Endothelial cell (in vitro differentiated cells): Measurements from ENCODE around the gene ARFRP1. TPM values are rescaled to one million over a fixed set of nuclear protein-coding genes. Genes with fewer than 3 reads are reported as not detected.
A peak's percentile ranks its signal among the peaks of the same experiment; 100 is the strongest.
"Not testable (repeated sequence)": the region's sequence is repeated elsewhere in the genome, so short reads cannot be mapped to it uniquely, and the experiment has no call there.

Experiments
- DNase-seq: peaks from one replicate; pipeline ENCODE4 v3.0.0; 2021; ENCODE audit warnings: low spot score
- H3K27ac Mint-ChIP-seq: one replicate; pipeline ENCODE4 v1.8.0; 2021; ENCODE audit warnings: mixed read lengths, inconsistent platforms; ENCODE audit not compliant: unreplicated experiment
- H3K27me3 Mint-ChIP-seq: one replicate; pipeline ENCODE4 v1.8.0; 2021; ENCODE audit warnings: mild to moderate bottlenecking, moderate library complexity, mixed read lengths, inconsistent platforms; ENCODE audit not compliant: unreplicated experiment
- H3K36me3 Mint-ChIP-seq: one replicate; pipeline ENCODE4 v1.8.0; 2021; ENCODE audit warnings: mild to moderate bottlenecking, low read depth, mixed read lengths, inconsistent platforms; ENCODE audit not compliant: unreplicated experiment
- H3K4me1 Mint-ChIP-seq: one replicate; pipeline ENCODE4 v1.8.0; 2021; ENCODE audit warnings: mild to moderate bottlenecking, mixed read lengths, inconsistent platforms; ENCODE audit not compliant: unreplicated experiment
- H3K4me3 Mint-ChIP-seq: one replicate; pipeline ENCODE4 v1.8.0; 2021; ENCODE audit warnings: mild to moderate bottlenecking, mixed read lengths, inconsistent platforms; ENCODE audit not compliant: unreplicated experiment
- H3K9me3 Mint-ChIP-seq: one replicate; pipeline ENCODE4 v1.8.0; 2021; ENCODE audit warnings: mixed read lengths, inconsistent platforms; ENCODE audit not compliant: unreplicated experiment
- total RNA-seq: library from RNA; stranded (reverse); fragmentation: NEBNext Ultra II Directional; extraction: Animal tissue kit (Norgen Biotek cat#: 25700); gene quantifications from one replicate; pipeline ENCODE4 v1.2.1, GENCODE V29; 2021; ENCODE audit not compliant: unreplicated experiment
- TF ChIP-seq, protein P1 (sequence below): fragments of 200-600 bp; sonication (generic); IDR thresholded peaks from one replicate; pipeline ENCODE4 v1.5.0; 2021; ENCODE audit warnings: antibody characterized with exemption; ENCODE audit not compliant: unreplicated experiment

ARFRP1 gene
- total RNA-seq, 1 donor from 2014 or later = 33.4 TPM

DNA sequence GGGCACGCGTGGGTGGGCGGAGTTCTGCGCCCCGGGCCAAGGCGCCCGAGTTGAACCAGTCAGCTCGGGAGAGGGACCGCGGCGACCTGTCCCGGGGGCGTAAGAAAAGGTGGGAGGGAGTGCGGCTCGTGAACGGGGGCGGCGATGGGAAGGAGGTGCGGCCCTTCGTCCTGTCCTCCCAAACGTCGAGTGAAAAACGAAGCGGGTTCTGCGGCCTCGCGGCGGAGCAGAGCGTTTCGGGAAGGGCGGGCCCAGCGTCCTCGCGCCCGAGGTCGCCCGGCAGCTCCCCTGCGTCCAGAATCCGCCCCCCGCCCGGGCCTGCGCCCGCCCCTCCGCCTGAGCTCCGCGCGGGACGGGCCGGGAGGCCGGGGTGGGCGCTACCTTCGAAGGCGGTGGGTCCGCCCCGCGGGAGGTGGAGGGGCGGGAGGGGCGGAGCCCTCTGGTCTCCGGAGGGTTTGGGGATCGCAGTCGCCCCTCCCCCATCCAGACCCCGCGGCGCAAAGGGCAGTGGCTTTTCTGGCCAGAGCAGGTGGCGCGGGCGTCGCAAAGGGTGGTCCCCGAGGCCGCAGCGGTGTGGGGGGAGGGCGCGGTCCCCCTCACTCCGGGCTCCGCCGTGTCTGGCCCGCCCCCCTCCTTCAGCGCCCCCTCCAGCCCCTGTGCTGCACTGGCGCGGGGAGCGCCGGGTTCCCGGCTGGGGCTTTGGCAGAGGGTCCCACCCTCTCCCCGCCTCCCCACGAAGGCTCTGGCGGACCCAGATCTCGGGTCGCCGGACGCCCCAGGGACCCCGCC lies 55.4 kb downstream of the ARFRP1 start:
- no peak overlapping the region for H3K27ac Mint-ChIP-seq
- no peak overlapping the region for H3K4me3 Mint-ChIP-seq
- peaks cover 9% of the 10 kb centered on the region for H3K27me3 Mint-ChIP-seq
- peaks cover 3% of the 10 kb centered on the region for H3K4me1 Mint-ChIP-seq
- TF ChIP-seq, protein P1, sequence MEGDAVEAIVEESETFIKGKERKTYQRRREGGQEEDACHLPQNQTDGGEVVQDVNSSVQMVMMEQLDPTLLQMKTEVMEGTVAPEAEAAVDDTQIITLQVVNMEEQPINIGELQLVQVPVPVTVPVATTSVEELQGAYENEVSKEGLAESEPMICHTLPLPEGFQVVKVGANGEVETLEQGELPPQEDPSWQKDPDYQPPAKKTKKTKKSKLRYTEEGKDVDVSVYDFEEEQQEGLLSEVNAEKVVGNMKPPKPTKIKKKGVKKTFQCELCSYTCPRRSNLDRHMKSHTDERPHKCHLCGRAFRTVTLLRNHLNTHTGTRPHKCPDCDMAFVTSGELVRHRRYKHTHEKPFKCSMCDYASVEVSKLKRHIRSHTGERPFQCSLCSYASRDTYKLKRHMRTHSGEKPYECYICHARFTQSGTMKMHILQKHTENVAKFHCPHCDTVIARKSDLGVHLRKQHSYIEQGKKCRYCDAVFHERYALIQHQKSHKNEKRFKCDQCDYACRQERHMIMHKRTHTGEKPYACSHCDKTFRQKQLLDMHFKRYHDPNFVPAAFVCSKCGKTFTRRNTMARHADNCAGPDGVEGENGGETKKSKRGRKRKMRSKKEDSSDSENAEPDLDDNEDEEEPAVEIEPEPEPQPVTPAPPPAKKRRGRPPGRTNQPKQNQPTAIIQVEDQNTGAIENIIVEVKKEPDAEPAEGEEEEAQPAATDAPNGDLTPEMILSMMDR = no peak
- H3K9me3 Mint-ChIP-seq = no peaks in the 10 kb centered on the region
- no peaks in the 10 kb centered on the region for H3K36me3 Mint-ChIP-seq
- no peak for DNase-seq

DNA sequence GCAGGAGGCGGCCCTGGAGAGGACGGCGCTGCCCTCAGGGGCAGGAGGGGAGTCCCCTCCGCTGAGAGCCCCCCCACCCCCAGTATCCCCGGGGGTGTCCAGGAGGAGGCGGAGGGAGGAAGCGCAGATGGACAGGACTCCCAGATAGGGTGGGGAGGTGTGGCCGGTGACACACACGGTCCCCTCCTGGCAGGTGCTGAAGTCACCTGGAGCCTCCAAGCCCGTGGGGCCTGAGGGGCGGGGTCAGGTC lies 55.9 kb downstream of the ARFRP1 start:
- Mint-ChIP-seq H3K9me3 (no peaks in the 10 kb centered on the region), H3K36me3 (no peaks in the 10 kb centered on the region), H3K4me1 (peaks cover 3% of the 10 kb centered on the region), H3K27me3 (peaks cover 8% of the 10 kb centered on the region), H3K27ac (no peak overlapping the region), H3K4me3 (peak overlapping the region; percentile 79)
- TF ChIP-seq, protein P1 = no peak
- DNase-seq = no peak

DNA sequence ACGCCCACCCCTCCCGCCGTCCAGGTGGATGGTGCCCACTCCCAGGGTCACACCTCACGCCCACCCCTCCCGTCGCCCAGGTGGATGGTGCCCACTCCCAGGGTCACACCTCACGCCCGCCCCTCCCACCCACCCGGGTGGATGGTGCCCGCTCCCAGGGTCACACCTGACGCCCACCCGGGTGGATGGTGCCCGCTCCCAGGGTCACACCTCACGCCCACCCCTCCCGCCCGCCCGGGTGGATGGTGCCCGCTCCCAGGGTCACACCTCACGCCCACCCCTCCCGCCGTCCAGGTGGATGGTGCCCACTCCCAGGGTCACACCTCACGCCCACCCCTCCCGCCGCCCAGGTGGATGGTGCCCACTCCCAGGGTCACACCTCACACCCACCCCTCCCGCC lies 57.3 kb downstream of the ARFRP1 start:
- H3K4me1 Mint-ChIP-seq, H3K4me3 Mint-ChIP-seq, H3K9me3 Mint-ChIP-seq, H3K27me3 Mint-ChIP-seq, H3K27ac Mint-ChIP-seq, H3K36me3 Mint-ChIP-seq, DNase-seq: not testable (repeated sequence)

DNA sequence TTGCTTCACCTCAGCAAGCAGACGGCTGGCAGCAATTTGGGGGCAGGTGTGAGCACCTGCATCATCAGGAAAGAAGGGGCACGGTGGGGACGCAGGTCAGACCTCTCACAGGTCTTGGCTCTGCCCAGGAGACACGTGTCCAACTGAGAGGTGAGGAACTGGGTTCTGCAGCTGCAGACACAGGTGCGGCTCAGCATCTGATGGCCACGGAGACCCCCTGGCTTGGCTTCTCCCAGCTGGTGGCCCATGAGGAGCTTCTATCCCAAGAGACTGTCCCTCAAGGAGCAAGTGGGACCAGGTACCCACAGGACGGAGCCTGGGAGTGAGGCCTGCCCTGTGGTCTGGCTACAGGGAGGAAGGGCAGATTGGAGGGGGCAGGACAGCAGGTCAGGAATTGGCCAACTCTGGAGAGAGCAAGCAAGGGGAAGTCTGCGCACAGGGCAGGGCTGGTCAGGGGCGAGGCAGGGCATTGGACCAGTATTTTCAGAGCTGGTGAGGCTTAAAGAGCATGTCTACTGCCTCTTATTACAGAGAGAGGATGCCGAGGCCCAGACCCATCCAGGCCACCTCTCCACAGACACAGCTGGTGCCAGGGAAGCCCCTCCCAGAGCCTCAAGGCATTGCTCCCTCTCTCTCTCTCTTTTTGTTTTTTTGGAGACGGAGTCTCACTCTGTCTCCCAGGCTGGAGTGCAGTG lies 58.7 kb downstream of the ARFRP1 start:
- Mint-ChIP-seq H3K9me3 (no peaks in the 10 kb centered on the region), H3K27ac (no peak overlapping the region), H3K4me3 (no peak overlapping the region), H3K27me3 (peaks cover 7% of the 10 kb centered on the region), H3K36me3 (peaks cover 4% of the 10 kb centered on the region), H3K4me1 (peaks cover 6% of the 10 kb centered on the region)
- no peak for DNase-seq
- TF ChIP-seq, protein P1 = no peak

Other genes starting within 250 kb of the ARFRP1 start
- gene KCNQ2, start 235.3 kb downstream of the ARFRP1 start, total RNA-seq = 3.2 TPM
- 0.31 TPM for gene EEF1A2, start 208.9 kb downstream of the ARFRP1 start, total RNA-seq
- gene PPDPF, start 187.2 kb downstream of the ARFRP1 start, total RNA-seq = 151 TPM
- not detected for gene PTK6, start 170.6 kb downstream of the ARFRP1 start, total RNA-seq
- not detected for gene SRMS, start 160.2 kb downstream of the ARFRP1 start, total RNA-seq
- gene FNDC11, start 153.8 kb downstream of the ARFRP1 start, total RNA-seq = 1.3 TPM
- gene HELZ2, start 133.7 kb downstream of the ARFRP1 start, total RNA-seq = 15.3 TPM
- 11.2 TPM for gene GMEB2, start 80.9 kb downstream of the ARFRP1 start, total RNA-seq
- 12.8 TPM for gene STMN3, start 54.6 kb downstream of the ARFRP1 start, total RNA-seq
- 20.2 TPM for gene RTEL1, start 49.7 kb downstream of the ARFRP1 start, total RNA-seq
- gene TNFRSF6B, start 11.3 kb downstream of the ARFRP1 start, total RNA-seq = not detected
- 34.9 TPM for gene ZGPAT, start 63 bp upstream of the ARFRP1 start, total RNA-seq
- gene LIME1, start 28.7 kb upstream of the ARFRP1 start, total RNA-seq = 8.1 TPM
- 69.6 TPM for gene SLC2A4RG, start 31.8 kb upstream of the ARFRP1 start, total RNA-seq
- gene ZBTB46, start 123.3 kb upstream of the ARFRP1 start, total RNA-seq = 42.1 TPM
- not detected for gene ABHD16B, start 153.5 kb upstream of the ARFRP1 start, total RNA-seq
- 85.5 TPM for gene TPD52L2, start 157.3 kb upstream of the ARFRP1 start, total RNA-seq
- gene DNAJC5, start 187.2 kb upstream of the ARFRP1 start, total RNA-seq = 54.4 TPM
- 40.1 TPM for gene UCKL1, start 248.4 kb upstream of the ARFRP1 start, total RNA-seq